ENCODE measurements around the gene GULP1. TPM values are rescaled to one million over a fixed set of nuclear protein-coding genes. Genes with fewer than 3 reads are reported as not detected.

Gene GULP1
- total RNA-seq, 1 donor = 21.7 TPM

- DNase-seq (ENCODE audit: insufficient read length, low spot score, missing footprints) = no peak
- TF ChIP-seq CTCF (IDR thresholded peaks at IDR 0.05; ENCODE audit: extremely low read depth, low read depth, low read length) = no peak
- no peaks in the 10 kb centered on the region for H3K79me2 ChIP-seq (ENCODE audit: insufficient read depth, low read length)
- no peaks in the 10 kb centered on the region for H3K36me3 ChIP-seq (ENCODE audit: insufficient read depth, low read length)
- H4K20me1 ChIP-seq (ENCODE audit: insufficient read depth, low read length) = no peaks in the 10 kb centered on the region
- peak overlapping the region; percentile 60 for H3K4me2 ChIP-seq (ENCODE audit: insufficient read depth, low read length)
- peak overlapping the region; percentile 63 for H2AFZ ChIP-seq (ENCODE audit: low read length)
- no peaks in the 10 kb centered on the region for H3K9me3 ChIP-seq (ENCODE audit: low read depth, low read length)
- H3K4me3 ChIP-seq (ENCODE audit: insufficient read depth, low read length) = no peak overlapping the region
- H3K27ac ChIP-seq (ENCODE audit: low read depth, low read length) = no peak overlapping the region
- no peaks in the 10 kb centered on the region for H3K27me3 ChIP-seq (ENCODE audit: insufficient read depth, low read length)
- no peaks in the 10 kb centered on the region for H3K4me1 ChIP-seq (ENCODE audit: insufficient read depth, low read length)
Measured at GRCh38 chr2:188577231-188577630, 285.6 kb downstream of the GULP1 start.

GRCh38 chr2:188580738-188581137 lies 289.1 kb downstream of the GULP1 start:
- no peak overlapping the region for H3K4me2 ChIP-seq (ENCODE audit: insufficient read depth, low read length)
- H3K4me1 ChIP-seq (ENCODE audit: insufficient read depth, low read length) = no peaks in the 10 kb centered on the region
- H3K4me3 ChIP-seq (ENCODE audit: insufficient read depth, low read length) = no peak overlapping the region
- H3K27ac ChIP-seq (ENCODE audit: low read depth, low read length) = no peak overlapping the region
- no peaks in the 10 kb centered on the region for H4K20me1 ChIP-seq (ENCODE audit: insufficient read depth, low read length)
- TF ChIP-seq CTCF (IDR thresholded peaks at IDR 0.05; ENCODE audit: extremely low read depth, low read depth, low read length) = no peak
- H3K36me3 ChIP-seq (ENCODE audit: insufficient read depth, low read length) = no peaks in the 10 kb centered on the region
- H2AFZ ChIP-seq (ENCODE audit: low read length) = no peak overlapping the region
- no peaks in the 10 kb centered on the region for H3K9me3 ChIP-seq (ENCODE audit: low read depth, low read length)
- no peaks in the 10 kb centered on the region for H3K27me3 ChIP-seq (ENCODE audit: insufficient read depth, low read length)
- no peaks in the 10 kb centered on the region for H3K79me2 ChIP-seq (ENCODE audit: insufficient read depth, low read length)
- DNase-seq (ENCODE audit: insufficient read length, low spot score, missing footprints) = no peak

- Histone ChIP-seq H3K4me3 (ENCODE audit: insufficient read depth, low read length) (no peak overlapping the region), H3K4me2 (ENCODE audit: insufficient read depth, low read length) (no peak overlapping the region), H3K9me3 (ENCODE audit: low read depth, low read length) (no peaks in the 10 kb centered on the region), H3K79me2 (ENCODE audit: insufficient read depth, low read length) (no peaks in the 10 kb centered on the region), H3K4me1 (ENCODE audit: insufficient read depth, low read length) (no peaks in the 10 kb centered on the region), H3K27me3 (ENCODE audit: insufficient read depth, low read length) (no peaks in the 10 kb centered on the region), H4K20me1 (ENCODE audit: insufficient read depth, low read length) (no peaks in the 10 kb centered on the region), H3K27ac (ENCODE audit: low read depth, low read length) (no peak overlapping the region), H2AFZ (ENCODE audit: low read length) (no peak overlapping the region), H3K36me3 (ENCODE audit: insufficient read depth, low read length) (no peaks in the 10 kb centered on the region)
- TF ChIP-seq CTCF (IDR thresholded peaks at IDR 0.05; ENCODE audit: extremely low read depth, low read depth, low read length) = no peak
- DNase-seq (ENCODE audit: insufficient read length, low spot score, missing footprints) = no peak
Measured at GRCh38 chr2:188582211-188582610, 290.5 kb downstream of the GULP1 start.

- DNase-seq (ENCODE audit: insufficient read length, low spot score, missing footprints) = no peak
- peaks cover 7% of the 10 kb centered on the region for H3K4me1 ChIP-seq (ENCODE audit: insufficient read depth, low read length)
- no peak overlapping the region for H3K4me3 ChIP-seq (ENCODE audit: insufficient read depth, low read length)
- no peaks in the 10 kb centered on the region for H3K79me2 ChIP-seq (ENCODE audit: insufficient read depth, low read length)
- peak overlapping the region; percentile 33 for H2AFZ ChIP-seq (ENCODE audit: low read length)
- no peaks in the 10 kb centered on the region for H4K20me1 ChIP-seq (ENCODE audit: insufficient read depth, low read length)
- no peak overlapping the region for H3K27ac ChIP-seq (ENCODE audit: low read depth, low read length)
- no peak for TF ChIP-seq CTCF (IDR thresholded peaks at IDR 0.05; ENCODE audit: extremely low read depth, low read depth, low read length)
- no peak overlapping the region for H3K4me2 ChIP-seq (ENCODE audit: insufficient read depth, low read length)
- H3K9me3 ChIP-seq (ENCODE audit: low read depth, low read length) = no peaks in the 10 kb centered on the region
- no peaks in the 10 kb centered on the region for H3K27me3 ChIP-seq (ENCODE audit: insufficient read depth, low read length)
- H3K36me3 ChIP-seq (ENCODE audit: insufficient read depth, low read length) = no peaks in the 10 kb centered on the region
Measured at GRCh38 chr2:188588235-188588634, 296.6 kb downstream of the GULP1 start.
